Measurements from ENCODE around the gene EMC7.
A peak's percentile ranks its signal among the peaks of the same experiment; 100 is the strongest.
"Not testable (repeated sequence)": the region's sequence is repeated elsewhere in the genome, so short reads cannot be mapped to it uniquely, and the experiment has no call there.

Gene EMC7

GRCh38 chr15:34101366-34102174 is at the start of gene EMC7, which contains the start of gene PGBD4:
Gene EMC7 (minus strand): TSS chr15:34101862. CDS start chr15:34101839, 23 bp downstream.
Gene PGBD4 (plus strand): TSS chr15:34102083. CDS start chr15:34102532, 449 bp downstream.
- peak; percentile 100 for DNase-seq

- DNase-seq, result no peak
Observed at GRCh38 chr15:34147371-34148140, 45.9 kb upstream of the EMC7 start.

GRCh38 chr15:34133511-34133910 is 31.8 kb upstream of the EMC7 start:
- DNase-seq, result no peak

GRCh38 chr15:34132881-34133280 is 31.2 kb upstream of the EMC7 start:
- DNase-seq, result peak; percentile 70

GRCh38 chr15:34128898-34129297 is 27.2 kb upstream of the EMC7 start:
- no peak for DNase-seq

- no peak for DNase-seq
Observed at GRCh38 chr15:34126522-34126921, 24.9 kb upstream of the EMC7 start.

- no peak for DNase-seq
Observed at GRCh38 chr15:34125945-34126344, 24.3 kb upstream of the EMC7 start.

- DNase-seq, result no peak
Observed at GRCh38 chr15:34124651-34125050, 23.0 kb upstream of the EMC7 start.

- peak; percentile 32 for DNase-seq
Observed at GRCh38 chr15:34122771-34123183, 21.1 kb upstream of the EMC7 start.

GRCh38 chr15:34121786-34122185 is 20.1 kb upstream of the EMC7 start:
- DNase-seq, result not testable (repeated sequence)

GRCh38 chr15:34120420-34120819 is 18.8 kb upstream of the EMC7 start:
- not testable (repeated sequence) for DNase-seq

GRCh38 chr15:34119291-34119690 is 17.6 kb upstream of the EMC7 start:
- DNase-seq, result peak; percentile 99

GRCh38 chr15:34116620-34117019 is 15.0 kb upstream of the EMC7 start:
- peak; percentile 19 for DNase-seq

- DNase-seq, result no peak
Observed at GRCh38 chr15:34114739-34115138, 13.1 kb upstream of the EMC7 start.

- no peak for DNase-seq
Observed at GRCh38 chr15:34114215-34114614, 12.6 kb upstream of the EMC7 start.

- DNase-seq, result peak; percentile 40
Observed at GRCh38 chr15:34111488-34111887, 9.8 kb upstream of the EMC7 start.

GRCh38 chr15:34109797-34110663 is 8.4 kb upstream of the EMC7 start:
- DNase-seq, result peak; percentile 65

- no peak for DNase-seq
Observed at GRCh38 chr15:34107315-34107714, 5.7 kb upstream of the EMC7 start.

- DNase-seq, result no peak
Observed at GRCh38 chr15:34106423-34106822, 4.8 kb upstream of the EMC7 start.

- DNase-seq, result no peak
Observed at GRCh38 chr15:34102175-34102925, 688 bp upstream of the EMC7 start.

GRCh38 chr15:34099914-34100313 is 1.7 kb downstream of the EMC7 start:
- no peak for DNase-seq

- DNase-seq, result no peak
Observed at GRCh38 chr15:34085746-34086145, 15.9 kb downstream of the EMC7 start.

Data from NCI-H82 (cell line).